Measurements from ENCODE around the gene ANKHD1.

GRCh38 chr5:140570058-140570457 is 168.4 kb downstream of the ANKHD1 start:
- TF ChIP-seq EZH2 (IDR thresholded peaks at IDR 0.05; ENCODE audit: low read depth, low read length, severe bottlenecking) (no peak), POLR2A (IDR thresholded peaks at IDR 0.05; ENCODE audit: control extremely low read depth in 1 of 2, low read depth in 2 of 2, low read length in 2 of 2) (no peak), POLR2AphosphoS5 (IDR thresholded peaks at IDR 0.05; ENCODE audit: low read depth, low read length) (no peak)
- TF ChIP-seq, protein P1, sequence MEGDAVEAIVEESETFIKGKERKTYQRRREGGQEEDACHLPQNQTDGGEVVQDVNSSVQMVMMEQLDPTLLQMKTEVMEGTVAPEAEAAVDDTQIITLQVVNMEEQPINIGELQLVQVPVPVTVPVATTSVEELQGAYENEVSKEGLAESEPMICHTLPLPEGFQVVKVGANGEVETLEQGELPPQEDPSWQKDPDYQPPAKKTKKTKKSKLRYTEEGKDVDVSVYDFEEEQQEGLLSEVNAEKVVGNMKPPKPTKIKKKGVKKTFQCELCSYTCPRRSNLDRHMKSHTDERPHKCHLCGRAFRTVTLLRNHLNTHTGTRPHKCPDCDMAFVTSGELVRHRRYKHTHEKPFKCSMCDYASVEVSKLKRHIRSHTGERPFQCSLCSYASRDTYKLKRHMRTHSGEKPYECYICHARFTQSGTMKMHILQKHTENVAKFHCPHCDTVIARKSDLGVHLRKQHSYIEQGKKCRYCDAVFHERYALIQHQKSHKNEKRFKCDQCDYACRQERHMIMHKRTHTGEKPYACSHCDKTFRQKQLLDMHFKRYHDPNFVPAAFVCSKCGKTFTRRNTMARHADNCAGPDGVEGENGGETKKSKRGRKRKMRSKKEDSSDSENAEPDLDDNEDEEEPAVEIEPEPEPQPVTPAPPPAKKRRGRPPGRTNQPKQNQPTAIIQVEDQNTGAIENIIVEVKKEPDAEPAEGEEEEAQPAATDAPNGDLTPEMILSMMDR (IDR thresholded peaks at IDR 0.05; ENCODE audit: control extremely low read depth in 1 of 3, insufficient read depth in 1 of 3, low read depth in 1 of 3, low read length in 3 of 3) = no peak

Measured in H1 (cell line).